LNCAP (cell line): ENCODE measurements around the gene GSTM5.

Source experiments
- CTCF ChIP-seq: fragments of 450-650 bp; IDR thresholded peaks from 2 replicates; pipeline ENCODE4 v1.5.1; 2017; ENCODE audit warnings: mild to moderate bottlenecking

Gene GSTM5

GRCh38 chr1:109760581-109761226 is 48.7 kb downstream of the GSTM5 start:
- no peak for TF ChIP-seq CTCF

- TF ChIP-seq CTCF, result no peak
Measured at GRCh38 chr1:109761227-109762038, 49.4 kb downstream of the GSTM5 start.

DNA sequence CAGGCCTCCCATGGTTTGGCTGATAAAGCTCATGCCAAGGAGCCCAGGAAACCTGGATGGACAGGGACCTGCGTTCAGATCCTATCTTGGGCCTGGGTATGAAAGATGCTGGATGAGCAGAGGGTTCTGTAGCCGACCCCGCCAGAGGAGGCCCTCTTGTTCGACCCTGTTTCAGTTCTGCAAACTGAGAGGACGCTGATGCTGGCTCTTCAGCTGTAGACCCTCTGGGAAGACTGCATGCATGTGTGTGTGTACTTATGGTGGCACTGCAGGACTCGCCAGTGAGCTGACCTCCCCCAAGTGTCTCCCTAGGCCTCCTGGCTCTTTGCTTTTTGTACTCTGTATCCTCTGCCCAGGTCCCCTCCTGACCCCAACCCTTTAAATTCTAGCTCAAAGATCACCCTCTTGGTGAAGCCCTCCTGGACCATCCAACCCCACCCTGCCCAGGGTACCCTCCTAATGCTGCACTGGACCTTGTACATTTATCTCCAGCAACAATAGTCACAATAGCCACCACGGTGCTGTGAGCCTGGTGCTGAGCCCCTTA is 50.1 kb downstream of the GSTM5 start:
- no peak for TF ChIP-seq CTCF

DNA sequence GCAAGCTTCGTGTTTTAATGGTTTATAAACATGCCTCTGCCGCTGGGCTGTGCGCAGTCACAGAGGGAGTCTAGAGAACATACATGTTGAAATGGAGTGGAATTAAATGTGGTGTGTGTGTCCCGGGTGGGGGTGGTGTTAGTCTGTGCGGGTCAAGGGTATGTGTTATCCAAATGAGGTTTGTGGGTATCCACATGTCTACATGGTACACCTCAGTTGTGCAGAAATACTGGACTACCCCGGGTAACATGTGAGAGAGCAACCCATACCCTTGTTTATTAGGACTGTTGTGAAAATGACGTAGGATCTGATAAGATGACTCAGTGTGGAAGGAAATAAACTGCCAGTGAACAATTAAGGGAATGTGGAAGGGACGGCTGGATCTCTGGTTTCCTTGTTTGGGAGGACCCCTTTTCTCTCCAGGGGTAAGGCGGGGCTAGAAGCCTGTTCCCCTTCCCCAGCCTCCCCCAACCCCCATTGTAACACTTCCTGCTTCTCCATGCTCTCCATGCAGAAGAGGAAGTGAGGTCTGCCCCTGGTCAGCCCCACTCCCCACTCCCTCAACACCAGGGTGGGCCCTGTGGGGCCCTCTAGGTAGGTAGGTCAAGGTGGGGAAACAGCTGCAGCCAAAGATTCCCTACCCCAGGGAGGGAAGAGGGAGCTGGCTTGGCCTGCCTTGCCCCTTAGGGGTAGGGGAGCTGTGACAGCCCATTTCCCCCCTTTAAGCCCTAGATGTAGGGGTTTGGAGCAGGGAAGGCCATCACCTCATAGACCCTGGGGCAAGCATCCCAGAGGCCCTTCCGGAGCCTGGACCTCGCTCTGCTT is 51.0 kb downstream of the GSTM5 start:
- no peak for TF ChIP-seq CTCF

GRCh38 chr1:109763646-109764415 is 51.8 kb downstream of the GSTM5 start, which contains the start of gene EPS8L3:
TSS of gene EPS8L3 (minus strand) at chr1:109763923. CDS start at chr1:109761749, 2,174 bp downstream.
- TF ChIP-seq CTCF, result no peak

- TF ChIP-seq CTCF, result no peak
Measured at GRCh38 chr1:109764561-109765482, 52.8 kb downstream of the GSTM5 start.
